ENCODE measurements around the gene CCNH.
A peak's percentile ranks its signal among the peaks of the same experiment; 100 is the strongest.

- TF ChIP-seq CEBPB (IDR thresholded peaks at IDR 0.05; ENCODE audit: low read depth): 0 out of 2 replicates have a peak, but pooled peaks have one; percentile 16
- TF ChIP-seq EZH2 (IDR thresholded peaks at IDR 0.05): no peak
- TF ChIP-seq CTCF (IDR thresholded peaks at IDR 0.05 in 2 of 3, conservative IDR thresholded peaks at IDR 0.05 in 1 of 3; ENCODE audit: borderline replicate concordance in 1 of 3, insufficient read depth in 1 of 3, low read depth in 2 of 3, low read length in 2 of 3): no peak
These were observed 30.5 kb downstream of the CCNH start for GRCh38 chr5:87382224-87382623.

Data from HCT116 (cell line).